SK-N-SH (cell line): ENCODE data around the gene DLX2.

Experiments used
- ELF1 ChIP-seq: IDR thresholded peaks from 2 replicates; pipeline ENCODE4 v1.4.0; 2012
- EP300 ChIP-seq, 2 experiments: IDR thresholded peaks; 2 replicates each; pipeline versions ENCODE4 v1.4.0 to v1.6.1; 2012; ENCODE audit warnings: borderline replicate concordance in 1 of 2, low read depth in 1 of 2, low read length in 1 of 2
- FOXJ3 ChIP-seq: sonication (generic); formaldehyde crosslinking; IDR thresholded peaks from 2 replicates; pipeline ENCODE4 v1.5.1; 2020; ENCODE audit warnings: mild to moderate bottlenecking, missing genetic modification reagents
- FOXM1 ChIP-seq: IDR thresholded peaks from 2 replicates; pipeline ENCODE4 v1.4.0; 2012; ENCODE audit warnings: low read depth, mild to moderate bottlenecking
- JUND ChIP-seq: IDR thresholded peaks from 2 replicates; pipeline ENCODE4 v1.4.0; 2012
- MXI1 ChIP-seq: IDR thresholded peaks from 2 replicates; pipeline ENCODE4 v1.6.1; 2012; ENCODE audit warnings: mild to moderate bottlenecking, low read depth, low read length, improper control_type of control experiment
- SMC3 ChIP-seq: IDR thresholded peaks from 2 replicates; pipeline ENCODE4 v1.6.1; 2012; ENCODE audit warnings: low read depth, low read length, improper control_type of control experiment
- YY1 ChIP-seq: IDR thresholded peaks from 2 replicates; pipeline ENCODE4 v1.4.0; 2012; ENCODE audit warnings: low read depth, mild to moderate bottlenecking
- TF ChIP-seq, protein P1 (sequence below): fragments of 200-600 bp; sonication (generic); IDR thresholded peaks from 2 replicates; pipeline ENCODE4 v1.6.1; 2017; ENCODE audit warnings: antibody characterized with exemption, mild to moderate bottlenecking, moderate library complexity
- TF ChIP-seq, protein P2 (sequence below): fragments of 150-350 bp; IDR thresholded peaks from 2 replicates; pipeline ENCODE4 v1.6.1; 2017; ENCODE audit warnings: antibody characterized with exemption, low read length, low read depth, borderline replicate concordance
- TF ChIP-seq, protein P3 (sequence below): IDR thresholded peaks from 2 replicates; pipeline ENCODE4 v1.4.0; 2012; ENCODE audit warnings: low read depth, borderline replicate concordance
- TF ChIP-seq, protein P4 (sequence below): fragments of 150-350 bp; IDR thresholded peaks from 2 replicates; pipeline ENCODE4 v1.6.1; 2016; ENCODE audit warnings: mild to moderate bottlenecking, low read depth, low read length

DNA sequence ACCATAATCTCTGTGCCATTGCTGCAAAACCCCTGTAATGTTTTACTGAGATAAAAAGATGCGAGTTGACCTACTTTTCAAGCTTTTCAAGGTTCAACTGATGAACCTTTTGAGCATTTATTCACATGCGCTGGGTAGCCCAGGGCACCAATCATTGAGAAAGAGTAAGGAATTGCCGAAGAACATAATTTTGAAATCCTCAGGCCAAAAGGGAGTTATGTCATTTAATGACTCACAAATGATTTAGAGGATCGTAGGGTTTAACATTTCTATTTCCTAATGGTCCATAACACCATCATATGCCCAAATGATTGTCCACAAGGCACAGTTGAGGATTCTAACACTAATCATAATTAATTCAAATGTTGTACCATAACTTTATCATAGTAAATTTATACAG lies 37.6 kb downstream of the DLX2 start:
- TF ChIP-seq, protein P1, sequence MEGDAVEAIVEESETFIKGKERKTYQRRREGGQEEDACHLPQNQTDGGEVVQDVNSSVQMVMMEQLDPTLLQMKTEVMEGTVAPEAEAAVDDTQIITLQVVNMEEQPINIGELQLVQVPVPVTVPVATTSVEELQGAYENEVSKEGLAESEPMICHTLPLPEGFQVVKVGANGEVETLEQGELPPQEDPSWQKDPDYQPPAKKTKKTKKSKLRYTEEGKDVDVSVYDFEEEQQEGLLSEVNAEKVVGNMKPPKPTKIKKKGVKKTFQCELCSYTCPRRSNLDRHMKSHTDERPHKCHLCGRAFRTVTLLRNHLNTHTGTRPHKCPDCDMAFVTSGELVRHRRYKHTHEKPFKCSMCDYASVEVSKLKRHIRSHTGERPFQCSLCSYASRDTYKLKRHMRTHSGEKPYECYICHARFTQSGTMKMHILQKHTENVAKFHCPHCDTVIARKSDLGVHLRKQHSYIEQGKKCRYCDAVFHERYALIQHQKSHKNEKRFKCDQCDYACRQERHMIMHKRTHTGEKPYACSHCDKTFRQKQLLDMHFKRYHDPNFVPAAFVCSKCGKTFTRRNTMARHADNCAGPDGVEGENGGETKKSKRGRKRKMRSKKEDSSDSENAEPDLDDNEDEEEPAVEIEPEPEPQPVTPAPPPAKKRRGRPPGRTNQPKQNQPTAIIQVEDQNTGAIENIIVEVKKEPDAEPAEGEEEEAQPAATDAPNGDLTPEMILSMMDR: no peak
- TF ChIP-seq, protein P2, sequence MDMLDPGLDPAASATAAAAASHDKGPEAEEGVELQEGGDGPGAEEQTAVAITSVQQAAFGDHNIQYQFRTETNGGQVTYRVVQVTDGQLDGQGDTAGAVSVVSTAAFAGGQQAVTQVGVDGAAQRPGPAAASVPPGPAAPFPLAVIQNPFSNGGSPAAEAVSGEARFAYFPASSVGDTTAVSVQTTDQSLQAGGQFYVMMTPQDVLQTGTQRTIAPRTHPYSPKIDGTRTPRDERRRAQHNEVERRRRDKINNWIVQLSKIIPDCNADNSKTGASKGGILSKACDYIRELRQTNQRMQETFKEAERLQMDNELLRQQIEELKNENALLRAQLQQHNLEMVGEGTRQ: no peak
- TF ChIP-seq EP300 (IDR thresholded peaks at IDR 0.05; ENCODE audit: borderline replicate concordance in 1 of 2, low read depth in 1 of 2, low read length in 1 of 2) (no peak), SMC3 (no peak), JUND (no peak), ELF1 (no peak), MXI1 (no peak), FOXJ3 (CRISPR knock-in tag) (no peak), FOXM1 (no peak), YY1 (no peak)
- TF ChIP-seq, protein P3, sequence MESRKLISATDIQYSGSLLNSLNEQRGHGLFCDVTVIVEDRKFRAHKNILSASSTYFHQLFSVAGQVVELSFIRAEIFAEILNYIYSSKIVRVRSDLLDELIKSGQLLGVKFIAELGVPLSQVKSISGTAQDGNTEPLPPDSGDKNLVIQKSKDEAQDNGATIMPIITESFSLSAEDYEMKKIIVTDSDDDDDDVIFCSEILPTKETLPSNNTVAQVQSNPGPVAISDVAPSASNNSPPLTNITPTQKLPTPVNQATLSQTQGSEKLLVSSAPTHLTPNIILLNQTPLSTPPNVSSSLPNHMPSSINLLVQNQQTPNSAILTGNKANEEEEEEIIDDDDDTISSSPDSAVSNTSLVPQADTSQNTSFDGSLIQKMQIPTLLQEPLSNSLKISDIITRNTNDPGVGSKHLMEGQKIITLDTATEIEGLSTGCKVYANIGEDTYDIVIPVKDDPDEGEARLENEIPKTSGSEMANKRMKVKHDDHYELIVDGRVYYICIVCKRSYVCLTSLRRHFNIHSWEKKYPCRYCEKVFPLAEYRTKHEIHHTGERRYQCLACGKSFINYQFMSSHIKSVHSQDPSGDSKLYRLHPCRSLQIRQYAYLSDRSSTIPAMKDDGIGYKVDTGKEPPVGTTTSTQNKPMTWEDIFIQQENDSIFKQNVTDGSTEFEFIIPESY: no peak
- TF ChIP-seq, protein P4, sequence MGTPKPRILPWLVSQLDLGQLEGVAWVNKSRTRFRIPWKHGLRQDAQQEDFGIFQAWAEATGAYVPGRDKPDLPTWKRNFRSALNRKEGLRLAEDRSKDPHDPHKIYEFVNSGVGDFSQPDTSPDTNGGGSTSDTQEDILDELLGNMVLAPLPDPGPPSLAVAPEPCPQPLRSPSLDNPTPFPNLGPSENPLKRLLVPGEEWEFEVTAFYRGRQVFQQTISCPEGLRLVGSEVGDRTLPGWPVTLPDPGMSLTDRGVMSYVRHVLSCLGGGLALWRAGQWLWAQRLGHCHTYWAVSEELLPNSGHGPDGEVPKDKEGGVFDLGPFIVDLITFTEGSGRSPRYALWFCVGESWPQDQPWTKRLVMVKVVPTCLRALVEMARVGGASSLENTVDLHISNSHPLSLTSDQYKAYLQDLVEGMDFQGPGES: no peak
